ENCODE data around the gene LGALS13.

LGALS13 gene

DNA sequence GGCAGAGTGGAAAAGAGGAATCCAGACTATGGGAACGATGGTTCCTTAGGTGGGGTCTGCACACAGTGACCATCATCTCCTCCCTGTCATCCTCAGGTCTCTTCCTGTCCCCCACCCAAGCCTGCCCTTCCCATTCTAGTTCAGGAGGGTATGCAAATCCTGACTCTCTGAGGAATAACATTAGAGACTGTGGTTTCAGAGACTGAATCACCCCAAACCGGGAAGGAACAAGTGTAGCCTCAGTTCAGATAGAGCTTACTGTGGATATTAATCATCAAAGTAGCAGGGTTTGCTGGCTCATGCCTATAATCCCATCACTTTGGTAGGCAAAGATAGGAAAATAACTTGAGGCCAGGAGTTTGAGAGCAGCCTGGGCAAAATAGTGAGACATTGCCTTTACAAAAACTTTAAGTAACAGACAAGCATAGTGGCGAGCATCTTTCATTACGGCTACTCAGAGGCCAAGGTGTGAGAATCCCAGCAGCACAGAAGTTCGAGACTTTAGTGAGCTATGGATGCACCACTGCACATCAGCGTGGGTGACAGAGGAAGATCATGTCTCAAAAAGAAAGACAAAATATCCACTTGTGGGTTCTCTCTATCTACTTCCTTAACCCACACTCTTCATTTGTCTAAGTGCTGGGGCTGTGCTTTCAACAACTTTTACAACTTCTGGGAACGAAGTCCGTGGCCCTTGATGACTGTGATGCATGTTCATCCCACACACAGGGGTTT is 19.3 kb upstream of the LGALS13 start:
- no peaks in the 10 kb centered on the region for H3K79me2 ChIP-seq (ENCODE audit: control insufficient read depth, low read length)
- no peak overlapping the region for H3K4me2 ChIP-seq (ENCODE audit: low read length)
- no peak for TF ChIP-seq EZH2phosphoT487 (IDR thresholded peaks at IDR 0.05; ENCODE audit: borderline replicate concordance, low read length)
- TF ChIP-seq, protein P1, sequence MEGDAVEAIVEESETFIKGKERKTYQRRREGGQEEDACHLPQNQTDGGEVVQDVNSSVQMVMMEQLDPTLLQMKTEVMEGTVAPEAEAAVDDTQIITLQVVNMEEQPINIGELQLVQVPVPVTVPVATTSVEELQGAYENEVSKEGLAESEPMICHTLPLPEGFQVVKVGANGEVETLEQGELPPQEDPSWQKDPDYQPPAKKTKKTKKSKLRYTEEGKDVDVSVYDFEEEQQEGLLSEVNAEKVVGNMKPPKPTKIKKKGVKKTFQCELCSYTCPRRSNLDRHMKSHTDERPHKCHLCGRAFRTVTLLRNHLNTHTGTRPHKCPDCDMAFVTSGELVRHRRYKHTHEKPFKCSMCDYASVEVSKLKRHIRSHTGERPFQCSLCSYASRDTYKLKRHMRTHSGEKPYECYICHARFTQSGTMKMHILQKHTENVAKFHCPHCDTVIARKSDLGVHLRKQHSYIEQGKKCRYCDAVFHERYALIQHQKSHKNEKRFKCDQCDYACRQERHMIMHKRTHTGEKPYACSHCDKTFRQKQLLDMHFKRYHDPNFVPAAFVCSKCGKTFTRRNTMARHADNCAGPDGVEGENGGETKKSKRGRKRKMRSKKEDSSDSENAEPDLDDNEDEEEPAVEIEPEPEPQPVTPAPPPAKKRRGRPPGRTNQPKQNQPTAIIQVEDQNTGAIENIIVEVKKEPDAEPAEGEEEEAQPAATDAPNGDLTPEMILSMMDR (IDR thresholded peaks at IDR 0.05; ENCODE audit: low read depth, low read length, poor library complexity, severe bottlenecking), result no peak
- H3K27ac ChIP-seq (ENCODE audit: low read depth, low read length), result no peak overlapping the region
- no peaks in the 10 kb centered on the region for H4K20me1 ChIP-seq (ENCODE audit: control insufficient read depth, insufficient read depth, low read depth, low read length)
- H3K9me2 ChIP-seq (replicated peaks; ENCODE audit: control insufficient read depth, low read length), result no peaks in the 10 kb centered on the region
- peaks cover 32% of the 10 kb centered on the region for H3K27me3 ChIP-seq (ENCODE audit: control insufficient read depth, low read length)
- H3K4me1 ChIP-seq (ENCODE audit: control insufficient read depth, low read length), result no peaks in the 10 kb centered on the region
- no peaks in the 10 kb centered on the region for H3K36me3 ChIP-seq (ENCODE audit: control insufficient read depth, low read length)
- H3F3A ChIP-seq (ENCODE audit: control insufficient read depth, insufficient read depth), result no peaks in the 10 kb centered on the region
- H3K9me3 ChIP-seq (ENCODE audit: control insufficient read depth, insufficient read depth, low read length), result no peaks in the 10 kb centered on the region
- no peak overlapping the region for H3K4me3 ChIP-seq (ENCODE audit: low read length)

DNA sequence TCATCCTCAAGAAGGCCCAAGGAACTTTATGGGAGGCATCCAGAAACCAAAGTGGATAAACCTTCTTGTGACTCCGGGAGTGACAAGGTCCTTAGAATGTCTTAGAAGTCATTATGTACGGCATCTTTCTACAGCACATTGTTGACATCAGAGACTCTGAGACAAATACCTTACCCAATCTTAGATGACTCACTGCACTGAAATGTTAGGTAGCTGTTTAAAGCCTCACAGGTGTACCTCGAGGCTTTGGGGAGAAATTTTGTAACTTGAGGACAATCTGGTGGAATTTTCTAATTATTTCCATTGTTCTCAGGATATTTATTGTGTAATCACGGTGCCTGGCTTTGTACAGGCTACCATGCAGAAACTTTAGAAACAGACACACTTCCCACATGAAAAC is 14.8 kb upstream of the LGALS13 start:
- Histone ChIP-seq H3K4me2 (ENCODE audit: low read length) (no peak overlapping the region), H3K9me3 (ENCODE audit: control insufficient read depth, insufficient read depth, low read length) (no peaks in the 10 kb centered on the region), H4K20me1 (ENCODE audit: control insufficient read depth, insufficient read depth, low read depth, low read length) (no peaks in the 10 kb centered on the region), H3K27ac (ENCODE audit: low read depth, low read length) (no peak overlapping the region), H3K4me1 (ENCODE audit: control insufficient read depth, low read length) (no peaks in the 10 kb centered on the region), H3K9me2 (replicated peaks; ENCODE audit: control insufficient read depth, low read length) (no peaks in the 10 kb centered on the region), H3K79me2 (ENCODE audit: control insufficient read depth, low read length) (no peaks in the 10 kb centered on the region), H3F3A (ENCODE audit: control insufficient read depth, insufficient read depth) (no peaks in the 10 kb centered on the region), H3K27me3 (ENCODE audit: control insufficient read depth, low read length) (peaks cover 22% of the 10 kb centered on the region), H3K36me3 (ENCODE audit: control insufficient read depth, low read length) (no peaks in the 10 kb centered on the region), H3K4me3 (ENCODE audit: low read length) (no peak overlapping the region)
- TF ChIP-seq EZH2phosphoT487 (IDR thresholded peaks at IDR 0.05; ENCODE audit: borderline replicate concordance, low read length), result no peak
- TF ChIP-seq, protein P1 (IDR thresholded peaks at IDR 0.05; ENCODE audit: low read depth, low read length, poor library complexity, severe bottlenecking), result no peak

DNA sequence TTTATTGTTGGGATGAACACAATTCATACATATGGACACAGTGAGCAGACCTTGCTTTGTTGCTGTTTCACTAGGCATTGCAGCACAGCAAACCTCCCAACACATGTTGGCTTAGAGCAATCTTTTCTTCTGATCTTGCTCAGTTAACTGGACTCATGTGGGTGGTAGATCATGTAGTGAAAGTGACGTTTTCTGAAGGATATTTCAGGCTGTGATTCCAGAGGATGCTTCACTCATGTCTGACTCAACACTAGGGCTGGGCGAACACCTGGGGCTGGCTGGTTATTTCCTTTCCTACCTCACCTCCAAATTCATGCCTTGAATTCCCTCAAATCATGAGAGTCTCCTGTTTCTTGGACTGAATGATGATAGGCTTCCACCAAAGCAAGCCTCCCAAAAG is 14.3 kb upstream of the LGALS13 start:
- TF ChIP-seq EZH2phosphoT487 (IDR thresholded peaks at IDR 0.05; ENCODE audit: borderline replicate concordance, low read length), result no peak
- TF ChIP-seq, protein P1 (IDR thresholded peaks at IDR 0.05; ENCODE audit: low read depth, low read length, poor library complexity, severe bottlenecking), result no peak
- Histone ChIP-seq H3K9me2 (replicated peaks; ENCODE audit: control insufficient read depth, low read length) (no peaks in the 10 kb centered on the region), H3K4me1 (ENCODE audit: control insufficient read depth, low read length) (no peaks in the 10 kb centered on the region), H3K36me3 (ENCODE audit: control insufficient read depth, low read length) (no peaks in the 10 kb centered on the region), H3K79me2 (ENCODE audit: control insufficient read depth, low read length) (no peaks in the 10 kb centered on the region), H3F3A (ENCODE audit: control insufficient read depth, insufficient read depth) (no peaks in the 10 kb centered on the region), H3K4me3 (ENCODE audit: low read length) (no peak overlapping the region), H3K27ac (ENCODE audit: low read depth, low read length) (no peak overlapping the region), H4K20me1 (ENCODE audit: control insufficient read depth, insufficient read depth, low read depth, low read length) (no peaks in the 10 kb centered on the region), H3K9me3 (ENCODE audit: control insufficient read depth, insufficient read depth, low read length) (no peaks in the 10 kb centered on the region), H3K27me3 (ENCODE audit: control insufficient read depth, low read length) (peaks cover 16% of the 10 kb centered on the region), H3K4me2 (ENCODE audit: low read length) (no peak overlapping the region)

Measured in DOHH2 (cell line).